IMR-90 (cell line): ENCODE measurements around the gene CCDC74A. TPM values are rescaled to one million over a fixed set of nuclear protein-coding genes. Genes with fewer than 3 reads are reported as not detected.
"Not testable (repeated sequence)": the region's sequence is repeated elsewhere in the genome, so short reads cannot be mapped to it uniquely, and the experiment has no call there.

Experiments used
- ATAC-seq: fragments of 200-7000 bp; cut with Tn5 transposase; 2 replicates; pipeline ENCODE4 v1.9.1; 2020; ENCODE audit warnings: low read depth, mild to moderate bottlenecking, moderate library complexity
- BruUV-seq: library from RNA; stranded (reverse); fragments of 400-500 nt; replicated peaks from 2 replicates; lab custom pipeline; 2021; lab: Mats Ljungman, UMichigan
- CTCF ChIA-PET: fragments of 300-600 bp; formaldehyde crosslinking; extraction: SDS; loops from one replicate; lab custom pipeline; 2021; ENCODE audit warnings: antibody characterized with exemption; lab: Yijun Ruan, JAX
- POLR2A ChIA-PET: fragments of 300-600 bp; sonication (Branson Sonifier 250); formaldehyde crosslinking; loops from one replicate; lab custom pipeline; 2022; ENCODE audit warnings: antibody characterized with exemption; ENCODE audit not compliant: unreplicated experiment; lab: Charles Lee
- DNase-seq: peaks from one replicate; pipeline ENCODE4 v3.0.0; 2013
- H2AFZ ChIP-seq: replicated peaks from 2 replicates; pipeline ENCODE3; 2013; ENCODE audit warnings: low read length, mild to moderate bottlenecking; ENCODE audit not compliant: poor library complexity
- H2AK5ac ChIP-seq: 2 replicates; pipeline ENCODE4 v1.6.1; 2013; ENCODE audit warnings: low read depth, low read length, inconsistent platforms
- H2AK9ac ChIP-seq: replicated peaks from 2 replicates; pipeline ENCODE3; 2013; ENCODE audit warnings: mild to moderate bottlenecking, low read depth, low read length, moderate library complexity; ENCODE audit not compliant: poor library complexity
- H2BK120ac ChIP-seq: 2 replicates; pipeline ENCODE4 v1.6.1; 2013; ENCODE audit warnings: low read depth, low read length, inconsistent platforms
- H2BK15ac ChIP-seq: 3 replicates; pipeline ENCODE4 v1.6.1; 2013; ENCODE audit warnings: low read depth, low read length, inconsistent platforms
- H2BK20ac ChIP-seq: 2 replicates; pipeline ENCODE4 v1.6.1; 2013; ENCODE audit warnings: low read depth, mild to moderate bottlenecking, inconsistent platforms, low read length, moderate library complexity
- H2BK5ac ChIP-seq: 2 replicates; pipeline ENCODE4 v1.6.1; 2013; ENCODE audit warnings: mild to moderate bottlenecking, low read depth, low read length, inconsistent platforms; ENCODE audit not compliant: poor library complexity, severe bottlenecking
- H3K14ac ChIP-seq: replicated peaks from 2 replicates; pipeline ENCODE4 v1.6.1; 2013; ENCODE audit warnings: low read depth, low read length, inconsistent platforms
- H3K18ac ChIP-seq: 2 replicates; pipeline ENCODE4 v1.6.1; 2013; ENCODE audit warnings: low read depth, low read length, control low read depth
- H3K23ac ChIP-seq: 2 replicates; pipeline ENCODE4 v1.6.1; 2013; ENCODE audit warnings: low read depth, low read length, inconsistent platforms
- H3K27ac ChIP-seq: 2 replicates; pipeline ENCODE4 v1.5.1; 2013; ENCODE audit warnings: mild to moderate bottlenecking, control low read depth, low read length; ENCODE audit not compliant: insufficient read depth
- H3K27me3 ChIP-seq: 2 replicates; pipeline ENCODE4 v1.6.1; 2013; ENCODE audit warnings: low read length; ENCODE audit not compliant: control insufficient read depth, insufficient read depth
- H3K36me3 ChIP-seq: 2 replicates; pipeline ENCODE4 v1.6.1; 2013; ENCODE audit warnings: low read length, mixed read lengths; ENCODE audit not compliant: control insufficient read depth, insufficient read depth
- H3K4ac ChIP-seq: 2 replicates; pipeline ENCODE4 v1.6.1; 2013; ENCODE audit warnings: low read depth, low read length, inconsistent platforms
- H3K4me1 ChIP-seq: 2 replicates; pipeline ENCODE4 v1.6.1; 2013; ENCODE audit warnings: low read length, mixed read lengths; ENCODE audit not compliant: control insufficient read depth, insufficient read depth
- H3K4me2 ChIP-seq: 2 replicates; pipeline ENCODE4 v1.6.1; 2013; ENCODE audit warnings: low read depth, mild to moderate bottlenecking, control low read depth, low read length, moderate library complexity
- H3K4me3 ChIP-seq: 2 replicates; pipeline ENCODE4 v1.5.1; 2013; ENCODE audit warnings: low read depth, mild to moderate bottlenecking, control low read depth, low read length, moderate library complexity; ENCODE audit not compliant: insufficient read depth
- H3K56ac ChIP-seq: 2 replicates; pipeline ENCODE4 v1.6.1; 2013; ENCODE audit warnings: low read length, inconsistent platforms; ENCODE audit not compliant: insufficient read depth; ENCODE audit errors: extremely low read depth
- H3K79me1 ChIP-seq, 2 experiments: 2 replicates each; pipeline ENCODE4 v1.6.1; 2013; ENCODE audit warnings: low read length in 2 of 2, inconsistent platforms in 1 of 2, low read depth in 1 of 2
- H3K9ac ChIP-seq: 2 replicates; pipeline ENCODE4 v1.6.1; 2013; ENCODE audit warnings: low read depth, low read length, control low read depth
- H3K9me1 ChIP-seq: 2 replicates; pipeline ENCODE4 v1.6.1; 2013; ENCODE audit warnings: low read length, inconsistent platforms; ENCODE audit not compliant: insufficient read depth
- H3K9me3 ChIP-seq: 2 replicates; pipeline ENCODE4 v1.6.1; 2013; ENCODE audit warnings: low read length; ENCODE audit not compliant: control insufficient read depth, insufficient read depth
- H4K20me1 ChIP-seq: 2 replicates; pipeline ENCODE4 v1.6.1; 2013; ENCODE audit warnings: low read length, inconsistent platforms; ENCODE audit not compliant: insufficient read depth
- H4K5ac ChIP-seq: 2 replicates; pipeline ENCODE4 v1.6.1; 2013; ENCODE audit warnings: mild to moderate bottlenecking, low read depth, low read length, control low read depth
- H4K8ac ChIP-seq, 2 experiments: 2 replicates each; pipeline ENCODE4 v1.6.1; 2013; ENCODE audit warnings: low read depth in 2 of 2, low read length in 2 of 2, control low read depth in 1 of 2, inconsistent platforms in 1 of 2
- H4K91ac ChIP-seq: 2 replicates; pipeline ENCODE4 v1.6.1; 2013; ENCODE audit warnings: low read depth, low read length, inconsistent platforms; ENCODE audit not compliant: insufficient read depth
- WGBS, 2 experiments: methylation state at CpG; one replicate each; pipeline versions ENCODE4 v1.1.5 to v1.1.7; 2013; ENCODE audit warnings: missing lambda C conversion rate in 2 of 2; ENCODE audit not compliant: insufficient read length in 1 of 2; ENCODE audit errors: extremely low coverage in 2 of 2; 5-methylcytosine and 5-hydroxymethylcytosine counted together
- dilution Hi-C: fragments of 300-500 bp; cut with HindIII; formaldehyde crosslinking; loops from one replicate; pipeline ENCODE4 v1.14.3; 2018; ENCODE audit warnings: low sequenced_read_pairs; ENCODE audit not compliant: unreplicated experiment
- in situ Hi-C: fragments of 300-500 bp; cut with MboI; formaldehyde crosslinking; loops from 3 replicates; pipeline ENCODE4 v1.14.3; 2019; ENCODE audit warnings: low sequenced_read_pairs, inconsistent platforms, mixed read lengths
- intact Hi-C: fragments of 100-400 bp; cut with micrococcal nuclease; formaldehyde crosslinking; loops from 2 replicates; pipeline ENCODE4 v1.10.0; 2022
- polyA plus RNA-seq, 3 experiments: library from polyadenylated mRNA; depleted of rRNA; stranded (reverse); fragments of >200 nt; gene quantifications; 2 replicates each; pipeline ENCODE4 v1.2.3, GENCODE V29; 2012; ENCODE audit warnings: low replicate concordance in 1 of 3
- total RNA-seq: library from RNA; depleted of rRNA; stranded (reverse); fragments of >200 nt; gene quantifications from 2 replicates; pipeline ENCODE4 v1.2.3, GENCODE V29; 2012

The CCDC74A gene
- total and polyA plus RNA-seq, 2 of the 4 experiments (the other 2 are of a cell fraction): 3.8 to 11.9 TPM

DNA sequence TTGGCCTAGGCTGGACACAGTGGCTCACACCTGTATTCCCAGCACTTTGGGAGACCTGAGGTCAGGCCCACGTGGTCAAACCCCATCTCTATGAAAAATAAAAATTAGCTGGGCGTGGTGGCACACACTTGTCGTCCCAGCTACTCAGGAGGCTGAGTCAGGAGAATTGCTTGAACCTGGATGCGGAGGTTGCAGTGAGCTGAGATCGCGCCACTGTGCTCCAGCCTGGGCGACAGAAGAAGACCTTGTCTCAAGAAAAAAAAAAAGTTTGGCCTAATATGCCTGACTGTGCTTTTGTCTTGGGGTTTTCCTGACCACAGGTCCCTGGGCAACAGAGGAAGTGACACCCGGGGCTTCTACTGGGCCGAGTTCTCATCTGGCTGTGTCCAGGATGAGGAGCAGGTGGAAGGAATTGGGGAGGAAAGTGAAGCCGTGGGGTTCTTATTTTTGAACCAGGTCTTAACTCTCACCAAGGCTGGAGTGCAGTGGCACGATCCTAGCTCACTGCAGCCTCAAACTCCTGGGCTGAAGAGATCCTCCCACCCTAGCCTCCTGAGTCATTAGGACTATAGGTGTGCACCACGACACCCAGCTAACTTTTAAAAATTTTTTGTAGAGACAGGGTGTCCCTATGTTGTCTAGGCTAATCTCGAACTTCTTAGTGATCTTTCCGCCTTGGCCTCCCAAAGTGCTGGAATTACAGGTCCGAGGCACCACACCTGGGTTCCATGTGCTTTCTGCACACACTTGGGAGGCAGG, 13.1 kb upstream of the CCDC74A start:
- H2BK20ac ChIP-seq, H3K4ac ChIP-seq, H3K27me3 ChIP-seq, H3K4me1 ChIP-seq, H4K91ac ChIP-seq, H2AFZ ChIP-seq, H4K8ac ChIP-seq, dilution Hi-C loops, ATAC-seq, CTCF ChIA-PET, H3K9me3 ChIP-seq, DNase-seq, H2BK15ac ChIP-seq, H2AK9ac ChIP-seq, H2BK120ac ChIP-seq, POLR2A ChIA-PET, H3K56ac ChIP-seq, H4K20me1 ChIP-seq, H3K9me1 ChIP-seq, H3K9ac ChIP-seq, H3K4me2 ChIP-seq, H3K23ac ChIP-seq, H3K18ac ChIP-seq, BruUV-seq, H3K79me1 ChIP-seq, H4K5ac ChIP-seq, H3K4me3 ChIP-seq, intact Hi-C loops, H2AK5ac ChIP-seq, H2BK5ac ChIP-seq, H3K27ac ChIP-seq, H3K14ac ChIP-seq: not testable (repeated sequence)
- WGBS, 2 experiments: 100% methylated on average over 4 of the region's 15 CpGs; no CpG with 5 or more reads in 1 of the 2 experiments
- in situ Hi-C loops: loop anchor here (25.0 kb wide), 2 partner anchors 402 to 1352 kb away; partner anchors contain the start of gene PLEKHB2
- H3K36me3 ChIP-seq: peaks cover 24% of the 10 kb centered on the region

DNA sequence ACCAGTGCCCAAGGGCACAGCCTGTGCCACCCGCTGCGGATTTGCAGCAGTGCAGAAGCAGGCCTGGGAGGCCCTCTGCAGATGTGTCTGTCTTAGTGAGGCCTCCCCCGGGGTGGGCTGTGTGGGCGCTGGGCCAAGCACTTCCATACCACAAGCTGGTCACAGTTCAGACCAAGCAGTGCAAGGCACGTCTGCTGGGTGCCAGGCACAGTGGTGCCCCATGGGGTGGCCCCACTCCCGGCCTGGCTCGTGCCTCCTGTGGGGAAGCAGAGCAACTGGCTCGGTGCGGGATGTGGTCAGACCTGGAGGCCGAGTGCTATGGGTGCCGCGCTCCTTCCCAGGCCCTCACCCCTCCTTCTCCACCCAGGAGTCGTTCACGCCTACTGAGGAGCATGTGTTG, 12.5 kb upstream of the CCDC74A start:
- H2BK120ac ChIP-seq, dilution Hi-C loops, CTCF ChIA-PET: not testable (repeated sequence)

More for the DNA sequence above, 12.5 kb upstream of the CCDC74A start:
- H3K27ac ChIP-seq, H3K4me1 ChIP-seq, H2AK9ac ChIP-seq, H3K14ac ChIP-seq, H2BK15ac ChIP-seq, BruUV-seq, H2AK5ac ChIP-seq, H3K79me1 ChIP-seq, ATAC-seq, H3K27me3 ChIP-seq, H3K18ac ChIP-seq, H3K4me3 ChIP-seq, H3K9ac ChIP-seq, H4K91ac ChIP-seq, intact Hi-C loops, H3K4me2 ChIP-seq, H3K9me1 ChIP-seq, H4K5ac ChIP-seq, H4K8ac ChIP-seq, H3K23ac ChIP-seq, DNase-seq, H3K56ac ChIP-seq, H3K9me3 ChIP-seq, POLR2A ChIA-PET, H2BK20ac ChIP-seq, H2BK5ac ChIP-seq, H4K20me1 ChIP-seq, H3K4ac ChIP-seq, H2AFZ ChIP-seq: not testable (repeated sequence)
- in situ Hi-C loops: loop anchor here (25.0 kb wide), 2 partner anchors 403 to 1353 kb away; partner anchors contain the start of gene PLEKHB2
- H3K36me3 ChIP-seq: peaks cover 26% of the 10 kb centered on the region
- no CpG with 5 or more reads among the region's 14 CpGs for WGBS, 2 experiments
